ENCODE data around the gene EYA2.
"Not testable (repeated sequence)": the region's sequence is repeated elsewhere in the genome, so short reads cannot be mapped to it uniquely, and the experiment has no call there.

EYA2 gene

DNA sequence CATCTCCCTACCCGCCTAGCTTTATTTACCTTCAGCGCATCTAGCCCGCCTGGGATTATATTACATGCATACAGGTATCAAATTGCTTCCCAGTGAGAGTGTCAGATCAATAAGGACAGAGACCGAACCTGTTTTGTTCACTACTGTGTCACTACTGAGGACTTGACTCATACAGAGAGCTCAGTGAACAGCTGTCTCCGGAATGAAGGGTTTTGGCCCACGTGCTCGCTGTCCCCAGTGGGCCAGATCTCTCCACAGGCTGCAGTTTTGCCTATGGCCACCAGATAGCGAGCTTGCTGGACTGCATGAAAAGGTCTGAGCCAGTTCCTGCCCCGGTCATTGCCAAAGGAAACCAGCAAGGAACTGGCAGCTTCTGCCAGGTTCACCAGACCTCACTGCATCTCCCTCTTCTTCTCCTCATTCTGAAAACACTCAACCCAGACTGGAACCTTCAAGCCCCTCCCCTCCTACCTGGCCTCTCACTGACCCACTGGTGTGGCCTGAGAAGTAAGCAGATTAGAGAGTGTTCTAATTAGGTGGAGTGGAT, 311.0 kb downstream of the EYA2 start:
- no peak overlapping the region for H3K4me3 ChIP-seq (ENCODE audit: low read depth, low read length)
- DNase-seq (ENCODE audit: low read depth), result peak; percentile 82
- TF ChIP-seq, protein P1, sequence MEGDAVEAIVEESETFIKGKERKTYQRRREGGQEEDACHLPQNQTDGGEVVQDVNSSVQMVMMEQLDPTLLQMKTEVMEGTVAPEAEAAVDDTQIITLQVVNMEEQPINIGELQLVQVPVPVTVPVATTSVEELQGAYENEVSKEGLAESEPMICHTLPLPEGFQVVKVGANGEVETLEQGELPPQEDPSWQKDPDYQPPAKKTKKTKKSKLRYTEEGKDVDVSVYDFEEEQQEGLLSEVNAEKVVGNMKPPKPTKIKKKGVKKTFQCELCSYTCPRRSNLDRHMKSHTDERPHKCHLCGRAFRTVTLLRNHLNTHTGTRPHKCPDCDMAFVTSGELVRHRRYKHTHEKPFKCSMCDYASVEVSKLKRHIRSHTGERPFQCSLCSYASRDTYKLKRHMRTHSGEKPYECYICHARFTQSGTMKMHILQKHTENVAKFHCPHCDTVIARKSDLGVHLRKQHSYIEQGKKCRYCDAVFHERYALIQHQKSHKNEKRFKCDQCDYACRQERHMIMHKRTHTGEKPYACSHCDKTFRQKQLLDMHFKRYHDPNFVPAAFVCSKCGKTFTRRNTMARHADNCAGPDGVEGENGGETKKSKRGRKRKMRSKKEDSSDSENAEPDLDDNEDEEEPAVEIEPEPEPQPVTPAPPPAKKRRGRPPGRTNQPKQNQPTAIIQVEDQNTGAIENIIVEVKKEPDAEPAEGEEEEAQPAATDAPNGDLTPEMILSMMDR (IDR thresholded peaks at IDR 0.05; ENCODE audit: insufficient read depth, low read depth, low read length, missing control alignments), result peak; percentile 69

DNA sequence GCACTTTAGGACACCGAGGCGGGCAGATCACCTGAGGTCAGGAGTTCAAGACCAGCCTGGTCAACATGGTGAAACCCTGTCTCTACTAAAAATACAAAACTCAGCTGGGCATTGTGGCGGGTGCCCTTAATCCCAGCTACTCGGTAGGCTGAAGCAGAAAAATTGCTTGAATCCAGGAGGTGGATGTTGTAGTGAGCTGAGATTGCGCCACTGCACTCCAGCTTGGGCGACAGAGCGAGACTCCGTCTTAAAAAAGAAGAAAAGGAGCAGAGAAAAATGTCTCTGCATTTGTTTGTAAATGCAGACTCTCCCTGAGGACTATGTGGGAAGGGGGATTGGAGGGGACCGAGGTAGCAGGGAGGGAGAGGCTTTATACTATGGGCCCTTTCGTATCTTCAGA, 311.9 kb downstream of the EYA2 start:
- not testable (repeated sequence) for DNase-seq (ENCODE audit: low read depth); H3K4me3 ChIP-seq (ENCODE audit: low read depth, low read length)

DNA sequence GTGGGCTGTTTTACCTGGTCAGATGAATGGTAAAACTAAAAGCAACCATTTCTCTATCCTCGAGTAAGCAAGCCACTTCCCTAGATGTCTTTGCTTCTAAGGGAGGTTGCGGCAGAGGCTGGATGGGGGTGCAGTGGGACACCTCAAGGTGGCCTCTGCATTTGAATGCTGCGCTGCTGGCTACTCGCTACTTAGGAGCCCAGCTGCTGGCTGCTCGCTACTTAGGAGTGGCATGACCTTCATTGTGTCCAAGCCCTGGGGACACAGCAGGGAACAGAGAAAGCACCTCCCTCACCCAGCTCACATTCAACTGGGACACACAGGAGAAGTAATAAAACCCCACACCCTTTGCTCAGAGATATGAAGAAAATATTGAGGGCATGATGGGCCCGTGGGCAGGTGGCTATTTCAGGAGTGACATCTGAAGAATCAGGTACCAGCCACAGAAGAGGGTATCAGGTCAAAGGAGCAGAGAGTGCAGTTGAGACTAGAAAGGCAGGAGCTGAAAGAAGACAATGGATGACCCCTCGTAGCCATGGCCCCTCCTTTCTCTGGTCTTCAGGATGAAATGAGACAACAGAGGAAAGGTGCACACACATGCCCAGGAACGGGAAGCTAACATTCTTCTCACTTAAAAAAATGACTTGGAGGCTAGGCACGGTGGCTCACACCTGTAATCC, 312.5 kb downstream of the EYA2 start:
- TF ChIP-seq, protein P1 (IDR thresholded peaks at IDR 0.05; ENCODE audit: insufficient read depth, low read depth, low read length, missing control alignments), result no peak
- H3K4me3 ChIP-seq (ENCODE audit: low read depth, low read length), result no peak overlapping the region
- no peak for DNase-seq (ENCODE audit: low read depth)

DNA sequence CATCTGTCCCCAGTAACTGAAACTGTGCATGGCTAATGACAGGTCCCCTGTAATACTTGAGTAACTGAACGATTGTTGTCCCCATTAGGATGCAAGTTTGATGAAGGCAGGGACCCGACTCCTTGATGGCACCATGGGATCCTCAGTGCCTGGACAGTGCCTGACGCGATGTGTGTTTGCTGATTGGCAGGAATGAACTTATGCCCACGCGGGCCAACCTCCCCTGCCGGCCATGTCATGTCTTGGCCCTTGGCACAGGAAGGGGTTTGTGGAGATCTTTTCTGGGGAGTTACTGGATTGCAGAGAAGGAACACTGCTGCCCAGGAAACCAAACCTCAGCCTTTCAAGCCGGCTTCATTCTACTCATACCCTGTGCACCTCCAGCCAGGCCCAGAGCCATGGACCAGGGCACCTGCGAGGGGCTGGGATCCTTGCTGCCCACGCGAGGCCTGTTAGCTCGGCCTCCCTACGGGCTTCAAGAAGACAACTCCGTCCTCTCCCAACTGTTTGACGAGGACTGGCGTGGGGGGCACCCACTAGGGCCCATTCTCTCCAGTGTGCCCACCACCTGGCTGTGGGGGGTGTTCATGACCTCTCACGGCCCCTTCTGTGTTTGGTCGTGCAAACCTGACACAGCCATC, 314.0 kb downstream of the EYA2 start:
- H3K4me3 ChIP-seq (ENCODE audit: low read depth, low read length), result no peak overlapping the region
- TF ChIP-seq, protein P1 (IDR thresholded peaks at IDR 0.05; ENCODE audit: insufficient read depth, low read depth, low read length, missing control alignments), result no peak
- DNase-seq (ENCODE audit: low read depth), result no peak

DNA sequence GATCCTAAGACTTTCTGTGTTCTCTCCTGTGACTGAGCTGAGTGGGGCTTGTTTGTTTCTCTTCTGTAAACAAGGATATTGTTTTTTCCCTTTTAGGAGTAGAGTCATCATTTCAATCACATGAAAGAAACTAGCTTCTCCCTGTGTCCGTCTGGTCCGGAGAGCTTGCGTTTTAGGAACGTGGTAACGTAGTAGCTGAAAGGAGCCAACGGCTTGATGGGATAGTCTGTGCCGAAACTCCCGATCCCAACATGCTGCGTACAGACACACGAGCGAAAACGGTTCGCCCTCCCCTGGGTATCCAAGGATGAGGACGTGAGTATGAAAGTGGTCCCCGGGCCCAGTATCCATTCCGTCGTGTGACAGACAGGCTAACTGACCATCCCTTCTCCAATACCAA, 315.3 kb downstream of the EYA2 start:
- H3K4me3 ChIP-seq (ENCODE audit: low read depth, low read length), result no peak overlapping the region
- DNase-seq (ENCODE audit: low read depth), result no peak
- TF ChIP-seq, protein P1 (IDR thresholded peaks at IDR 0.05; ENCODE audit: insufficient read depth, low read depth, low read length, missing control alignments), result no peak

DNA sequence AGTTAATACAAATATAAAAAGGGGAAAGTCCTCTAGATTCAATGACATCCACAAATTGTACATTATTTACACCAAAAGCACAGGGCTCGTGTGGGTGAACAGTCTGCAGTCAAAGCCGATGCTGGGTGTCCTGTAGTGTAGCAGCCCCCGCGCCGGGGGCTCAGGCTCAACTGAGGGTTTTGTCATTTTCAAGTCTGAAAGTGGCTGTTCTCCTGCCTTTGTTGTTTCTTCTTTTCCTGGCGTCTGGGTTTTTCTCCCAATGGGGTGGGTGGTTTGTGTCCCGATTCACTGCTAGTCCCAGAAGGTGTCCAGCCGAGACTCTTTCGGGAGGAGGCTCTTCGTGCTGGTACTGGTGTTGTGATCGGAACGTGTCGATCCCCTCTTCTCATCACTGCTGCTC, 315.8 kb downstream of the EYA2 start:
- TF ChIP-seq, protein P1 (IDR thresholded peaks at IDR 0.05; ENCODE audit: insufficient read depth, low read depth, low read length, missing control alignments), result no peak
- H3K4me3 ChIP-seq (ENCODE audit: low read depth, low read length), result no peak overlapping the region
- no peak for DNase-seq (ENCODE audit: low read depth)

DNA sequence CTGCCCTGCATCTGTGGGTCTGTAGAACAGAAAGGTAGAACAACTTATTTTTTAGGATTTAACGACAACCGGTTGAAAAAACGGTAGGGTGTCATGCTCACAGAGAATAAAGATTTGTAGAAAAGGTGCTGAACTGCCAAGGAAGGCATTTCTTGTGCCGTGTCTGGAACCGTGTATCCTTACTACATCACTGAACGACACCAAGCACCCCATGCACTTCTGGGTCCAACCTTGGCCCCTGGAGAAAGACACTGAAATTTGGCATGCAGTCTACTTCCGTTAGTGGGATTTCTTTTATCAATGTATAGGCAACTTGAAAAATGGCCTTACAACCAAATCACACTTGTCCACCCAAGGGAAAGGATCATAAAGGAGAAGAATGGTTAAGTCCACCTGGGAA, 316.4 kb downstream of the EYA2 start:
- no peak overlapping the region for H3K4me3 ChIP-seq (ENCODE audit: low read depth, low read length)
- TF ChIP-seq, protein P1 (IDR thresholded peaks at IDR 0.05; ENCODE audit: insufficient read depth, low read depth, low read length, missing control alignments), result no peak
- no peak for DNase-seq (ENCODE audit: low read depth)
